ENCODE results near the gene LOXHD1. TPM values are rescaled to one million over a fixed set of nuclear protein-coding genes. Genes with fewer than 3 reads are reported as not detected.

LOXHD1 gene
- total and polyA plus RNA-seq, 2 of the 4 experiments (the other 2 are of a cell fraction) = not detected

DNA sequence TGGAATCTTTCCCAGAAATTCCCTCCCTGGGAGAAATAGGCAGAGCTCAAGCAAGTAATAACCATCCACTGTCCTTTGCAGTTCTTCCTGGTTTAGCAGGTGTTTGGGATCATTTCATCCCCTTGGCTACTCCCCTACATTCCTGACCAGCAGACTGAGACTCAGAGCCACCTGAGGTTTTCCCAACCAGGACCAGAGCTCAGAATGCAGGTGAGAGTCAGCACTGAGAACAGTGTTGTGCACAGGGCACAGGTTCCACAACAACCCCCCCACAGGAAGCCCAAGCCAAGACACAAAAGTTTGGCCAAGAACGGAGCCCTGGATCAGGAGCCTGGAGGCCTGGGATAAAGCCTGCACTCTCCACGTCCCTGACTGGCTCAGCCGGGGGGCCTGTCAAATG, 21.0 kb upstream of the LOXHD1 start:
- Histone ChIP-seq H3K27me3 (ENCODE audit: control insufficient read depth, insufficient read depth, low read length) (peaks cover 2% of the 10 kb centered on the region), H4K91ac (ENCODE audit: insufficient read depth, low read depth, low read length) (no peak overlapping the region), H3K79me1 (ENCODE audit: low read depth in 1 of 2, low read length in 2 of 2) (no peaks in the 10 kb centered on the region), H3K9me3 (ENCODE audit: control insufficient read depth, insufficient read depth, low read length) (no peaks in the 10 kb centered on the region), H3K56ac (ENCODE audit: extremely low read depth, insufficient read depth, low read length) (no peak overlapping the region), H2AK5ac (ENCODE audit: low read depth, low read length) (no peak overlapping the region), H4K20me1 (ENCODE audit: insufficient read depth, low read length) (no peaks in the 10 kb centered on the region), H2BK15ac (ENCODE audit: low read depth, low read length) (no peak overlapping the region), H2BK5ac (ENCODE audit: low read depth, low read length, poor library complexity, severe bottlenecking) (no peak overlapping the region), H4K5ac (ENCODE audit: low read depth, low read length) (no peak overlapping the region), H4K8ac (ENCODE audit: low read depth in 2 of 2, low read length in 2 of 2) (no peak overlapping the region), H2BK20ac (ENCODE audit: low read depth, low read length) (no peak overlapping the region), H3K18ac (ENCODE audit: low read depth, low read length) (no peak overlapping the region), H3K36me3 (ENCODE audit: control insufficient read depth, insufficient read depth, low read length) (no peaks in the 10 kb centered on the region), H2AFZ (replicated peaks; ENCODE audit: low read length, poor library complexity) (no peak overlapping the region), H3K4ac (ENCODE audit: low read depth, low read length) (no peak overlapping the region), H3K4me1 (ENCODE audit: control insufficient read depth, insufficient read depth, low read length) (no peaks in the 10 kb centered on the region), H3K9me1 (ENCODE audit: insufficient read depth, low read length) (no peaks in the 10 kb centered on the region; the same call in 1 of the 2 replicates), H3K27ac (ENCODE audit: insufficient read depth, low read length) (no peak overlapping the region), H3K4me2 (ENCODE audit: low read depth, low read length) (no peak overlapping the region), H2BK120ac (ENCODE audit: low read depth, low read length) (no peak overlapping the region), H3K9ac (ENCODE audit: low read depth, low read length) (no peak overlapping the region), H3K23ac (ENCODE audit: low read depth, low read length) (no peak overlapping the region), H3K4me3 (ENCODE audit: insufficient read depth, low read depth, low read length) (no peak overlapping the region), H2AK9ac (replicated peaks; ENCODE audit: low read depth, low read length, poor library complexity) (no peak overlapping the region), H3K14ac (replicated peaks; ENCODE audit: low read depth, low read length) (no peak overlapping the region)
- ATAC-seq (ENCODE audit: low read depth) (no peak), DNase-seq (no peak)
- no TSS peak for BruUV-seq (replicated peaks)
- dilution Hi-C loops (cut with HindIII; ENCODE audit: low sequenced_read_pairs, unreplicated experiment) (no loop called here), in situ Hi-C loops (cut with MboI; ENCODE audit: low sequenced_read_pairs) (no loop called here), intact Hi-C loops (cut with micrococcal nuclease) (no loop called here)
- 46% methylated on average over 2 of the region's 3 CpGs; no CpG with 5 or more reads in 1 of the 2 experiments for WGBS, 2 experiments (ENCODE audit: extremely low coverage in 2 of 2, insufficient read length in 1 of 2)
- ChIA-PET CTCF (interaction anchor here (0.6 kb wide), 1 partner anchor 53 kb away, joined by 3 read pairs; no protein-coding TSS in a partner anchor), POLR2A (ENCODE audit: unreplicated experiment) (no interaction called here)
- no peak for TF ChIP-seq CHD1 (IDR thresholded peaks at IDR 0.05; ENCODE audit: low read depth, low read length)
- TF ChIP-seq MXI1 (IDR thresholded peaks at IDR 0.05; ENCODE audit: borderline replicate concordance, low read depth, low read length) = no peak
- TF ChIP-seq POLR2A (IDR thresholded peaks at IDR 0.05; ENCODE audit: low read depth, low read length) = no peak
- no peak for TF ChIP-seq RCOR1 (IDR thresholded peaks at IDR 0.05; ENCODE audit: insufficient replicate concordance, low read length)
- no peak for TF ChIP-seq RFX5 (IDR thresholded peaks at IDR 0.05; ENCODE audit: low read depth, low read length)
- TF ChIP-seq FOS (IDR thresholded peaks at IDR 0.05; ENCODE audit: low read depth, low read length) = no peak
- no peak for TF ChIP-seq NFE2L2 (IDR thresholded peaks at IDR 0.05; ENCODE audit: low read depth, low read length)
- TF ChIP-seq RAD21 (IDR thresholded peaks at IDR 0.05; ENCODE audit: low read length) = no peak
- no peak for TF ChIP-seq CEBPB (IDR thresholded peaks at IDR 0.05; ENCODE audit: low read depth, low read length)
- no peak for TF ChIP-seq MAZ (IDR thresholded peaks at IDR 0.05; ENCODE audit: borderline replicate concordance, low read depth, low read length)
- TF ChIP-seq MAFK (IDR thresholded peaks at IDR 0.05; ENCODE audit: low read depth, low read length) = no peak
- TF ChIP-seq, protein P1, sequence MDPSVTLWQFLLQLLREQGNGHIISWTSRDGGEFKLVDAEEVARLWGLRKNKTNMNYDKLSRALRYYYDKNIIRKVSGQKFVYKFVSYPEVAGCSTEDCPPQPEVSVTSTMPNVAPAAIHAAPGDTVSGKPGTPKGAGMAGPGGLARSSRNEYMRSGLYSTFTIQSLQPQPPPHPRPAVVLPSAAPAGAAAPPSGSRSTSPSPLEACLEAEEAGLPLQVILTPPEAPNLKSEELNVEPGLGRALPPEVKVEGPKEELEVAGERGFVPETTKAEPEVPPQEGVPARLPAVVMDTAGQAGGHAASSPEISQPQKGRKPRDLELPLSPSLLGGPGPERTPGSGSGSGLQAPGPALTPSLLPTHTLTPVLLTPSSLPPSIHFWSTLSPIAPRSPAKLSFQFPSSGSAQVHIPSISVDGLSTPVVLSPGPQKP (IDR thresholded peaks at IDR 0.05; ENCODE audit: borderline replicate concordance, low read depth, low read length) = no peak
- TF ChIP-seq BHLHE40 (IDR thresholded peaks at IDR 0.05; ENCODE audit: low read depth, low read length) = no peak
- no peak for TF ChIP-seq SMC3 (IDR thresholded peaks at IDR 0.05; ENCODE audit: low read depth, low read length)
- TF ChIP-seq, protein P2, sequence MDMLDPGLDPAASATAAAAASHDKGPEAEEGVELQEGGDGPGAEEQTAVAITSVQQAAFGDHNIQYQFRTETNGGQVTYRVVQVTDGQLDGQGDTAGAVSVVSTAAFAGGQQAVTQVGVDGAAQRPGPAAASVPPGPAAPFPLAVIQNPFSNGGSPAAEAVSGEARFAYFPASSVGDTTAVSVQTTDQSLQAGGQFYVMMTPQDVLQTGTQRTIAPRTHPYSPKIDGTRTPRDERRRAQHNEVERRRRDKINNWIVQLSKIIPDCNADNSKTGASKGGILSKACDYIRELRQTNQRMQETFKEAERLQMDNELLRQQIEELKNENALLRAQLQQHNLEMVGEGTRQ (IDR thresholded peaks at IDR 0.05; ENCODE audit: low read depth, low read length) = no peak
